ENCODE measurements around the gene SCRN2. TPM values are rescaled to one million over a fixed set of nuclear protein-coding genes. Genes with fewer than 3 reads are reported as not detected.

Gene SCRN2
- 40.4 and 43.1 TPM in 2 replicates for total RNA-seq

GRCh38 chr17:47840742-47841487, at the start of gene SCRN2:
SCRN2 (minus strand) TSS chr17:47841273; CDS start chr17:47840843, 430 bp downstream.

DNA sequence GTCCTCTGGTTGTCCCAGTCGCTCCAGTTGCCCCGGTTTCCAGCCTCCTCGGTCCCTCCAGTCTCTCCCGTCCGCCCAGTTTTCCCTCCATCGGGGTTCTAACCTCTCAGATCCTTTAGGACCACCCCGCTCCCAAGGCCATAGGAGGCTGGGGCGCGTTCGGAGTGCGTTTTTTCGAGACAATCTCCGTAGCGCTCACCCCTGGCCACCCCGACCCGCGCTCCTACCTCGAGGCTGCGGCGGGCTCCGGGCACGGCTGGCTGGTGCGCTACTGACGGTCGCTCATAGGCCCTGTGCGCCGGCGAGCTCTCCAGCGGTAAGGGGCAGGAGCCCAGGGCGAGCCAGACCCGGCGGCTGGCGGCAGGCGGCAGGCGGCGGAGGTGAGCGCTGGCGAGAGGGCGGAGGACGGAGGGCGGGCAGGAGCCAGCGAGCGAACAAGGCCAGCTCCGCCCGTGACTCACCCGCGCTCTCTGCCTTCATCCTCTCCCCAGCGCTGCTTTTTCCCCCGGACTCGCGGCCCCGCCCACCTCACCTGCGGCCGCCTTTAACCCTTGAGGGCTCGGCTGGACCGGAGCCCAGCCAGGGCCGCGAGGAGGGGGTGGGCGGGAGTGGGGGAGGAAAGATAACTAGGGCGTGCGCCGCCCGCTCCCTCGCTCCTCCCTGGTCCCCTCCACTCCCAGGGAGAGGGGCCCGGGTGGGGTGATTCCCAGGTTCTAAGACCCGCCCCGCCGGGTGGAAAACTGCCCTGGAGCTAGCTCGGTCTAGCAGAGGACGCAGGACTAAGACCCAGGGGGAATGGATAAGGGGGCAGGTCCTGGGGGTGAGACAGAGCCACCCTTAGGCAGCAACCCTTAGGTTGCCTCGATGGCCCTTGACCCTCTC, 9.9 kb upstream of the SCRN2 start, which contains the start of gene SP6:
Gene SP6 (minus strand): TSS at position 472 of the 882 bp plus-strand sequence. CDS start 2,734 bp downstream, outside the sequence.

GRCh38 chr17:47831003-47831933, 9.8 kb downstream of the SCRN2 start, which contains the start of the genes LRRC46 and MRPL10:
LRRC46 (plus strand) TSS chr17:47831670; CDS start chr17:47831990, 320 bp downstream.
MRPL10 (minus strand) TSS chr17:47831541; CDS start chr17:47831511, 30 bp downstream.

GRCh38 chr17:47821424-47822391, 19.4 kb downstream of the SCRN2 start, which contains the start of gene OSBPL7:
OSBPL7 (minus strand) TSS chr17:47821794; CDS start chr17:47820278, 1,516 bp downstream.

Other genes with a start within 250 kb of the SCRN2 start
- gene KPNB1, start 191.4 kb downstream of the SCRN2 start, total RNA-seq: 259 and 268 TPM in 2 replicates
- 6.5 and 9.6 TPM in 2 replicates for gene TBKBP1, start 147.1 kb downstream of the SCRN2 start, total RNA-seq
- gene TBX21, start 108.0 kb downstream of the SCRN2 start, total RNA-seq: not detected in 2 replicates
- gene OSBPL7, start 19.5 kb downstream of the SCRN2 start, total RNA-seq: 5.4 and 7.8 TPM in 2 replicates
- 12.7 and 13.1 TPM in 2 replicates for gene MRPL10, start 9.7 kb downstream of the SCRN2 start, total RNA-seq
- gene LRRC46, start 9.6 kb downstream of the SCRN2 start, total RNA-seq: 0.25 TPM in 1 of 2 replicates, not detected in the other
- 0.12 and 0.13 TPM in 2 replicates for gene SP6, start 9.9 kb upstream of the SCRN2 start, total RNA-seq
- gene SP2, start 55.0 kb upstream of the SCRN2 start, total RNA-seq: 0.40 and 1.6 TPM in 2 replicates
- 26.2 and 28.1 TPM in 2 replicates for gene PNPO, start 100.3 kb upstream of the SCRN2 start, total RNA-seq
- not detected in 2 replicates for gene PRR15L, start 116.6 kb upstream of the SCRN2 start, total RNA-seq
- 68.1 and 83.1 TPM in 2 replicates for gene CDK5RAP3, start 129.8 kb upstream of the SCRN2 start, total RNA-seq
- 147 and 185 TPM in 2 replicates for gene COPZ2, start 196.5 kb upstream of the SCRN2 start, total RNA-seq
- 123 and 186 TPM in 2 replicates for gene NFE2L1, start 207.1 kb upstream of the SCRN2 start, total RNA-seq

Data from aortic smooth muscle cell (primary cell).